ENCODE measurements around the gene PABPC1L.

DNA sequence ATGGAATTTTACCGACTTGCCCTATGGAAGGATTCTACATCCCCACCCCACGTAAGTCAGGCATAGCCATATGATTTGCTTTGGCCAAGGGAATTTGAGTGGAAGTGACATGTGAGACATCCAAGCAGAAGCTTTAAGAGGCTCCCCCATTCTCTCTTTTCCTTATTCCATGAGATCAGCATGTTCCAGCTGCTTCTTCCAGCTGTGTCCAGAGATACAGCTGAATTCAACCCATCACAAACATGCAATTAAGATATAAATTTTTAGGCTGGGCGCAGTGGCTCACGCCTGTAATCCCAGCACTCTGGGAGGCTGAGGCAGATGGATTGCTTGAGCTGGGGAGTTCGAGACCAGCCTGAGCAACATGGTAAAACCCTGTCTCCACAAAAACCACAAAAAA lies 40.4 kb upstream of the PABPC1L start:
- TF ChIP-seq POLR2A (IDR thresholded peaks at IDR 0.05; ENCODE audit: low read depth), result no peak
- TF ChIP-seq, protein P1, sequence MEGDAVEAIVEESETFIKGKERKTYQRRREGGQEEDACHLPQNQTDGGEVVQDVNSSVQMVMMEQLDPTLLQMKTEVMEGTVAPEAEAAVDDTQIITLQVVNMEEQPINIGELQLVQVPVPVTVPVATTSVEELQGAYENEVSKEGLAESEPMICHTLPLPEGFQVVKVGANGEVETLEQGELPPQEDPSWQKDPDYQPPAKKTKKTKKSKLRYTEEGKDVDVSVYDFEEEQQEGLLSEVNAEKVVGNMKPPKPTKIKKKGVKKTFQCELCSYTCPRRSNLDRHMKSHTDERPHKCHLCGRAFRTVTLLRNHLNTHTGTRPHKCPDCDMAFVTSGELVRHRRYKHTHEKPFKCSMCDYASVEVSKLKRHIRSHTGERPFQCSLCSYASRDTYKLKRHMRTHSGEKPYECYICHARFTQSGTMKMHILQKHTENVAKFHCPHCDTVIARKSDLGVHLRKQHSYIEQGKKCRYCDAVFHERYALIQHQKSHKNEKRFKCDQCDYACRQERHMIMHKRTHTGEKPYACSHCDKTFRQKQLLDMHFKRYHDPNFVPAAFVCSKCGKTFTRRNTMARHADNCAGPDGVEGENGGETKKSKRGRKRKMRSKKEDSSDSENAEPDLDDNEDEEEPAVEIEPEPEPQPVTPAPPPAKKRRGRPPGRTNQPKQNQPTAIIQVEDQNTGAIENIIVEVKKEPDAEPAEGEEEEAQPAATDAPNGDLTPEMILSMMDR (IDR thresholded peaks at IDR 0.05), result no peak
